GM18861 (cell line): ENCODE data around the gene CLNK.
A peak's percentile ranks its signal among the peaks of the same experiment; 100 is the strongest.
"Not testable (repeated sequence)": the region's sequence is repeated elsewhere in the genome, so short reads cannot be mapped to it uniquely, and the experiment has no call there.

Source experiments
- ATAC-seq: cut with Tn5 transposase; IDR thresholded peaks from one replicate; pipeline ENCODE4 v1.9.1; 2021; ENCODE audit not compliant: unreplicated experiment

CLNK gene

DNA sequence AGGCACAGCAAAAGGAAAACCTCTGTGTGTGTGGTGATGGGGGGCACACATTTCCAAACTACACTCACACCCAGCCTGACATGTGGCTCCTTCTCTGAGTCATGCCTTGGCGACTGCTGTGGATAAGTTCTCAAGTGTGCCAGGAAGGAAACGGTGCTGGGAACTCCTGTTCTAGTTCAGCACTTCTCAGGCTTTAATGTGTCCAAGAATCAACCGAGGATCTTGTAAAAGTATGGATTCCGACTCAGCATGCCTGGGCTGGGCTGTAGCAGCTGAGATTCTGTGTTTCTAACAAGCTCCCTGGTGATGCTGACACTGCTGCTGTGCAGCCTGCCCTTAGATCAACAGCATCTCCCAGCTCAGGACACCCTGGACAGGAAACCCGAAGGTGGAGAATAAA lies 20.2 kb downstream of the CLNK start:
- ATAC-seq = no peak

DNA sequence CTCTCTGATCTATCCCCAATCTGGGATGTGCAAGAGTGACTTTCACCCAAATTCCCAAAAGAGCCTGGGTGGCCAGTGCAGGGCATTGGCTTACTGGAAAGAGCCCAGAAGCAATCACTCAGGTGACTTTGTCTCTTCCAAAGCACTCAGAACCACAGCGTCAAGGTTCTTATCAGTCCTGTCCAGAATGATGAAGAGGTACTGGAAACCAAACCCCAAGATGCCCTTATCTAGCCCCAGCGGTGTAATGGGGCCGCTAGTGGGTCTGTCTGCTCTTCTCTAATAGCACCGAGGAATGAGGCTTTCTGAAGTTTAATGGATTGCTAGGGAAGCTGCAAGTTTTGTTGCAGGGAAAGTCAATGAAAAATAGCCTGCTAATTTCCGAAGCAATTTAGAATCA lies 21.6 kb downstream of the CLNK start:
- no peak for ATAC-seq

DNA sequence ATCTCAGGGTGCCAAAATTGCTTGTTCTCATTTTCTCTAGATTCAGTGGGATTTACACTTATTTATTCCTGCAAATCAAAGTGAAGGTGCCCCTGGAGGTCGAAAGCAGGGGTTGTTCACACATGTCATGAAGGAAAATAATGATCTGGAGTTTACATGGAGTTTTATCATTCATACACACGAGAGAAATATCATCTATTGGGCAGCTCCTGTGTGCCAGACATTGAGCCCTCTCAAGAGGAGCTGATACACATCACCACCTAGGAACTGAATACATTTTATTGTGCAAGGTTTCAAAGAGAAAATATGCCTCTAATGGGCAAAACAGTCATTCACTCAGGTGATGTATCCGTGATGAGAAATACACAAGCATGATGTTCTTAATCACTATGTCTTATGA lies 23.5 kb downstream of the CLNK start:
- ATAC-seq = no peak

DNA sequence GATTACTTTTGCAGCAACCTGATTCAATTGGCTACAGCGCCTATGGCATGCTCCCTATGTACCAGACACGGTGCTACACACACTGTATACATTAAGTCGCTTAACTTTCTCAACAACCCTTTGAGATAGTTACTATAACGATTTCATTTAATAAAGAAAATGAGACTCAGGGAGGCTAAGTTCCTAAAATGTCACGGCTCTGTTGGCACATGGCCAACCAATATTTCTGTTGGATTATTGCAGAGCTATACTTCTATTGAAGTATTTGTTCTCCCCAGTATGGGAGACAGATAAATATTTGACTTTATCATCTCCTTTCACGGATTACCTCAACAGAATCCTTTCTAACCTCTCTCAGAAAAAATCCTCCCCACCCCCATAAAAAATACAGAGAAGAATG lies 25.3 kb downstream of the CLNK start:
- ATAC-seq = no peak

DNA sequence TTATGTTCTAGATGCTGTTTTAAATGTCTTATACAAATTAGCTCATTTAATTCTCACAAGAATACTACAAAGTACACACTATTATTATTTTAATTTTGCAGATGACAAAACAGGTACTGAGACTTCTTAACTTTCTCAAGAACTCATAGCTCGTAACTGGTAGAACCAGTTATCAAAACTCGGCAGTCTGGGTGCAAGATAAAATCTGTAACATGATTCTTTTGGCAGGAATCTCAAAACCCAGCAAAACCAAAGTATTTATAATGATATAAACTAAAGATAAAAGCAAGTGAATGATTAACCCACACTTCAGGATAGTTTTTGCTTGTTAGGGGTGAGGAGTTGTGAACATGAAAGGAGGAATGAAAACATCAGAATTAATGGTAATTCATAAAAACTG lies 27.6 kb downstream of the CLNK start:
- ATAC-seq = no peak

DNA sequence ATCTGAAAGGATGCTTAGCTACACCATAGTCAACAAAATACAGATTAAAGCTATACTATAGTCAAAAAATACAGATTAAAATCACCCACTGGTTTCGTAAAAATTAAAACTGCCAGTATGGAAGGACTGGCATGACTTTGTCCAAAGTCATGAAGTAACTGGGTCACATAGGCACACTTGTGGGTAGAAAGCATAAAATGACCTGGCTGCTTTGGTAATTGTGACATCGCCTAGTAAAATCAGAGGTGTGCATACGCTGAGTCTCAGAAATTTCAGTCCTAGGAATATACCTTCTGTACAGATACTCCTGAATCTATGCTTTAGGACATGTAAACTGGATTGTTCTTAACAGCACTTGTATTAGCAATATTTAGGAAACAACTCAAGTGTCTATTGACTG lies 28.1 kb downstream of the CLNK start:
- no peak for ATAC-seq

DNA sequence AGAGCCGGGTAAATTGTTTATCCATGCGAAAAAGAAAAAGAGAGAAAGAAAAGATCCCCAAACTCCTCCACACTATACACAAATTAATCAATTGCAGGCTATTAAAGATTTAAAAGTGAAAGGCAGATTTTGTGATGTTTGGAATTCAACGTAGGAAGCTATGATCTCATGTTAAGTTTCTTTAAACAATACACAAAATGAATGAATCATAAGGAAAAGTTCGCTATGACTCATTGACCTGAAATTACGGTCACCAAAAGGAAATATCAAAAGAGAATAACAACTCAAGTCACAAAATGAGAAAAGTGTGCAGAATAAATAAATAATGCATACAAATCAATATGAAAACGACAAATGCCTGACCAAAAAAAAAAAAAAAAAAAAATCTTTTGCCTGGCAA lies 28.6 kb downstream of the CLNK start:
- peak; percentile 62 for ATAC-seq

DNA sequence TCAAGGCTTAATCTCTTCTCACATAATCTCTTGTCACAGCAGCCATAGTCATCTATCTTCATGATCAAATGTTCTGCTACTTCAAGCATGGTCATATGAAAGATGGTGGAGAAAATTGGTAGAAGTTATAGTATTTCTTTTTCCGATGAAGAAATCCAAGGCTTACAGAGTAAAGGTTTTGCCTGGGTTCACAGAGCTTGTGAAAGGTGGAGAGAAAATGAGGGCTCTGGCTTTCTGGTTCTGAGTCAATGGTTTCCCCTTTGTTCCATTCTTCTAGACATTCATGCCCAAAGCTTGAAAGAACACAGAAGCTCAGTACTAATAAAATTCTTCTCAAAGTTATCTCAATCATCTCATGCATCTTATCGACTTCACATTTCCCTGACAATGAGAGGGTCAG lies 36.1 kb downstream of the CLNK start:
- ATAC-seq = no peak

DNA sequence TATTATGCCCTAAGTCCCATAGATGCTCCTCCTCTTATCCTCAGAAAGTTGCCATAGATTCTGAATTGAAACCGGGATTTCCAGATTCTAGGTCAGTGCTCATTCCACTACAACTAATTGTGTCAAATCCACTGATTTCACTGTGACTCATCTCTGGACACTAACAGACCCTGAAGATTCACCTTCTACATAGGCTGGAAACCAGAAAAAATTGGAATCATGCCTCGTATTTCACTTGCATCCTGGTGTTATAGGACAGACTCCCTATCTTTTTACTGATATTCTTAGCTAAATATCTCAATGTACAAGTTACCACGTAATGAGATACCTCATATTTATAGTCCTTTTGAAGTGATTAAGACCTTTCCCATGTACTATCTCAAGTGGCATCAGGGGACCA lies 36.7 kb downstream of the CLNK start:
- ATAC-seq = no peak

DNA sequence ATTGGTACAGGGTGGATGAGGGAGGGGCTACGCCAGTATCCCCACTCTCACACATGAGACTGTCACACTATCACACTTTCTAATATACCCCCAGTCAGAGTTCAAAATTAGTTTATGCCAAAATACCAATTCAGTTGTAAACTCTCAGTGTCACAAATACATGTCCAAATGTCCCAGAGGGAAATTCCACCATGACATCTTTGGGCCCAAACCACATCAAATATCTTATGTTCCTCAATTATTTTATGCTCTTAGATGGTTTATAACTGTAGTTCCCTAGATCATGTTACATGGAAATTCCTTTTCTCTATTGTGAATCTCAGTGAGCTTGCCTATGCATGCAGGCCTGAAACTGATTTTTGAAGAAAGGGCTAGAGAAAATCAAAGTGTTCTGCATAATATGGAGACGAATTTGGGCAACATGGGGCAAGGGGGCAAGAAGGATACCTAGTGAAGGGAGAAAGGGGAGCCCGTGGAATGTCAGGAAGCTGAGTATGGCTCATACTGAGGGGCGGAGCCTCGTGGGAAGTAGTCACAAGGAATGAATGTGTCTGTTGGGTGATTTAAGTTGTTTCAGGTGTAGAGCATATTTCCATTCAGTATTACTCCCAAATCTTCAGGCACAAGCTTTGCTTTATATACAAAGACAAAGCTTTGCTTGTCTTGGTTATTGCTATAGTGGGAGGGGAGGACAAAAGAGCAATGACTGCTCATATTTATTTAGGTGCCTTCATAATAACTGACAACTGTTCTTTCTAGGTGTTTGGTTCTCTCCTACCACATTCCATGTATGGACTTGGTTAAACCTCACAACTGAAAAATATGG lies 40.8 kb downstream of the CLNK start:
- ATAC-seq = no peak

DNA sequence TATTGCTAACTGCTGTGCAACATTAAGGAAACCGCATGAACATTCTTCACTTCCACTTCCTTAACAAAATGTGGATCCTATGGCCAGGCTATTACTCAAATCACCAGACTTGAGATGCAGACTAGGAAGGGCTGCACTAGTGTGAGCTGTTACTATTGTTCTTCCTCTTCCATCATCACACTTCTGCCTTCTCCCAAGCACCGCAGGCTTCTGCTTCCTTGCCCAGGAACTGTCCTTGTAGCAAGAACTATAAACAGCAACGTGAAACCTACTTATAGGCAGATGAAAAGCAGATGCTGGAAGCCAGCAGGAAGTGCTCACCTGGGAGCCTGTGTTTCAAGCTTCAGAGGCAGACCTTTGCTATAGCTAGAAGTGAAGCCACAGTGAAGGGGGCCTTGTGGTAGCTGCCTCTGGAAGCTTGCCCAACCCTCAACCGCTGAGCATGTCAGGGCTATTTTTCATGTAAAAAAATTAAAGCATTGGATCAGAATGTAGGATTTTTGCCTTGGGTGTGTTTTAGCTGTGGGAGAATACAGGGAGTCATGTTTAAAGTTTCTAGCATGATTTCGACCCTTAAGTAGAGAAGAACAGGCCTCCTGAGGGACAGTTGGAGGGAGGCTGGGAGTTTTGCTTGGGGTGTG lies 43.9 kb downstream of the CLNK start:
- ATAC-seq = no peak

DNA sequence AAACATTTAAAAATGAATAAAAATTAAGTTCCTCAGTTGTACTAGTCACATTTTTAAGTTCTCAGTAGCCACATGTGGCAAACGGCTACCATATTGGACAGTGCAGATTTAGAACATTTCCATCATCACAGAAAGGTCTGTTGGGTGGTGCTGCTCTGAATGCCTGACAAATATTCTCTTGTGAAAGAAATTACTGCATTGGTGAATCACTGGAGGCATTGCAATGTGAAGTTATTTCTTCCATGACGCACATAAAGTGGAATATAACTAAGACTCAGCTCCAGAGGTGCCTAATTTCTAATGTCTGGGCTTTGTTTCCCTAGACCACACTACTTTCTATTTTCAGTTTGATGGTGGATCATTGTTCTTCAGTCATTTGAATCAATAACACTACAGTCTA lies 44.9 kb downstream of the CLNK start:
- ATAC-seq = no peak

DNA sequence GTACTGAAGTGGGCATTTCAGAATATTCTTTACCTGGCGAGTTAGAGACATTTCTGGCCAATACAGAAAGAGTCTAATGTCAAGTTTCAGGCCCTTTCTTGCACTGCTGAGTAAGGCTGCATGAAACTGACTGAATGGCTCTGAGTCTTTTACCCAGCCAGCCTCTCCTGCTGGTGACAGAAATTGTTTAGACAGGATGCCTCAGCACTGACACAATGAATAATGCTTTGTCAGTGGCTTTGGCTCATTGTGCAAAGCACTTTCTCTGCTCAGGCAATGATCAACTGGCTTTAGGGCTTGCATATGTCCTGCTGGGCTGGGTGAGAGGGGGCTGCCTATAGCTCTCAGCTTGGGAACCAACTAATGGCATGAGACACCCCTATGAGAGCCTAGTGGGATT lies 45.5 kb downstream of the CLNK start:
- ATAC-seq = no peak

DNA sequence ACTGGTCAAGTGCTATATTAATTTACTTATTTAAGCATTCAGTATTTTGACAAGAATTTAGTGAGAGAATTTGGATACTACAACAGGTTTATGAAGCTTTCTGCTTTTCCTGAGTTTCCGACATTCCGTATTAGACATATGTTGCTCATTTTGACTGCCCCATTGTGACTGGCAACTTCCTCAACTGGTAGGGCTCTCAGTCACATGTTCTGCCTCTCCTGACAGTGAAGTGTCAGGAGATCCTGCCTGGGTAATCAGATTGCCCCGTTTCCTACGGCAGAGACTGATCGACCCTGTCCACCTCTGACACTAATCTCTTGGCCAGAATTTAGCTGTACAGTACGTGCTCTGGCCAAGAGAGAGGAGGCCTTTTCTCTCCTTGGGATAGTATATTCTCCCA lies 49.5 kb downstream of the CLNK start:
- no peak for ATAC-seq

DNA sequence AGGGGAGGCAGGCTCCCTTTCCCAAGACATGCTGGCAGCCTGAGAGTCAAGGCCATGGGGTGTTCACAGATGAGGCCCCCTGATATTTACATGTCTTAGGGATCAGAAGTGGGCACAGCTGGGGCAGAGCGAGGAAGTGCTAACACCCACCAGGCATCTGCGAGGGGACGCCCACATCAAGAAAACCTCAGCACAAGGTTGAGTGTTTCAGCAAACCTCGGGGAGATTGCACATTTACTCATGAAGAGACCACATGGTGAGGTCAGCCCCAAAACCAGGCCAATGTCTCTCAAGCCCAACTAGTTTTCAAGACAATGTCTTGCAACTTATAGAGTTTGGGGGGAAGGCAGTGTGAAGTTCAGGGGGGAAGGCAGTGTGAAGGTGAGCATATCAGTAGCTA lies 55.2 kb downstream of the CLNK start:
- no peak for ATAC-seq

DNA sequence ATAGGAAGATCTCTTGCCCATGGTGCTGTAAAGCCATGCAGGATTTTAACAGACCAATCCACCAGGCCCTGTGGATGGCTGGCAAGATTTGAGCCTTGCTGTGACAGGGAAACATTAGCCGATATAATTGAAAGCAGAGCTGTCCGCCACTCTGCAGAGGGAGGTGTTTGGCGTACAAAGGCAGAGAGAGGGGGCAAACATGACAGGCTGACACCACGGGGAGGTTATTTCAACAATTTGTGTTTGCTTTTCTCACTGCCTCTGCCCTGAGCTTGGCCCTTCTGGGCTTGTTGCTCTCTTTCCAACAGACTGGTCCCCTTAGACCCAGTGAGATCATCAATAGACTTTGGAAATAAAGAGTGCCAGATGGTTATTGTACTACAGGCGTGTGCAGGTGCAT lies 59.4 kb downstream of the CLNK start:
- ATAC-seq = no peak

DNA sequence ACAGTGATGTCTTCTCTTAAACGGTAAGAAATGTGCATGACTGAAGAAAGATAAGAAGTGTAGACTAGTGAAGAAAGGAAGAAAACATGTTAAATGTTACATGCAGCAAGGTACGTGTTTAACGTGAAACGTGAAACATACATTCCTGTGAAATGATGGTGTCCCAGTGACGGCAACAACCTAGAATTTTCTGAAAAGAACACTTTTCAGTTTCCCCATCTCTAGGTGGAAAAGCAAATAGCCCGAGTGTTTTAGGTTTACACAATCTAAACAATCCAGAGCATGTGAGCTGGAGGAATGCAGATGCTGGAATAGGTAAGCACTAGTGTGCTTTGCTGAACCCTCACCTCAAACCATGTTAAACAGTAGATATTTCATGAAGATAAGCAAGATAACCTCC lies 60.7 kb downstream of the CLNK start:
- ATAC-seq = no peak

DNA sequence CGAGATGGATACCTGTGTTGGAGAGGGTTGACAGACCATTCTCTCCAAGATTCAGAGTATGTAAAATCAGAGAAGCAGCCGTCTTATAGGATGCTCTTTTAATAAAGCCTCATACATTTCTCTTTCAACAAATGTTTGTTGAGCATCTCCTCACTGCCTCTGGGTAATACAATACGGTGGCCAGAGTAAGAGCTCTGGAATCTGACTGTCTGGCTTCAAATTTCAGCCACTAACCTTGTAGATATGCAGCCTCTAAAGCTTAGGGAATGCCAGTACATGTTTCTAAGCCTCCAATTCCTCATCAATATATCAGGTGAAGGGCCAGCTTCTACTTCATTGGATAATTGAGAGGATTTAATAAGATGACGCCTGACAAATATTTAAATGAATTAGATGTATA lies 61.3 kb downstream of the CLNK start:
- ATAC-seq = no peak

DNA sequence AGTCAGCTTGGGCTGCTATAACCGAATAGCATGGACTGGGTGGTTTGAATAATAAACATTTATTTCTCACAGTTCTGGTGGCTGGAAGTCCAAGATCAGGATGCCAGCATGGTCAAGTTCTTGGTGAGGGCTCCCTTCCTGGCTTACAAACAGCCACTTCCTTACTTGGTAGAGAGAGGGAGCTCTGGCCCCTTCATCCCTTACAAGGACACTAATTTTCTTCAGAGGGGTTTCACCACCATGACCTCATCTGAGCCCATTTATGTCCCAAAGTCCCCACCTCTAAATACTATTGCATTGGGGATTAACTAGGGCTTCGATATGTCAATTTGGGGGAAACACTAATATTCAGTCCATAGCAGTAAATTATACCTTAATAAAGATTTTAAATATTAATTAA lies 61.8 kb downstream of the CLNK start:
- ATAC-seq = peak; percentile 79

DNA sequence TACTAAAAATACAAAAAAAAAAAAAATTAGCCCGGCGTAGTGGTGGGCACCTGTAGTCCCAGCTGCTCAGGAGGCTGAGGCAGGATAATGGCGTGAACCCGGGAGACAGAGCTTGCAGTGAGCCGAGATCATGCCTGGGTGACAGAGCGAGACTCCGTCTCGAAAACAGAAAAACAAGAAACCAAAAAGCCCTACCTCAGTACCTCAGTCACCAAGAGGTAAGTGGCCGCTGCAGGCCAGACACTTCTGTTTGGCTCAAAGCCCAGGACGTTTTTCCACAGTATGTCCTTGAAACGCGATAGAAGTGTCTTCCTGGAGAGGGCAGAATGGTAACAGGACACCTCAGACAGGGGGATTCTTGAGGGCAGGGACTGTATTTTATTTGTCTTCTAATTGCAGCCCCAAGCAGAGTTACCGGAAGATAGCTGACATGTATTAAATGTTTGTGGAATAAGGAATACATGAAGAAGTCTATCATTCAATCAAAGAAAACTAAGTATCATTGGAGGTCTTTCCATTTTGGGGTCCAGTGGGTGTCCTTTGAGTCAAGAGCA lies 63.6 kb downstream of the CLNK start:
- no peak for ATAC-seq

DNA sequence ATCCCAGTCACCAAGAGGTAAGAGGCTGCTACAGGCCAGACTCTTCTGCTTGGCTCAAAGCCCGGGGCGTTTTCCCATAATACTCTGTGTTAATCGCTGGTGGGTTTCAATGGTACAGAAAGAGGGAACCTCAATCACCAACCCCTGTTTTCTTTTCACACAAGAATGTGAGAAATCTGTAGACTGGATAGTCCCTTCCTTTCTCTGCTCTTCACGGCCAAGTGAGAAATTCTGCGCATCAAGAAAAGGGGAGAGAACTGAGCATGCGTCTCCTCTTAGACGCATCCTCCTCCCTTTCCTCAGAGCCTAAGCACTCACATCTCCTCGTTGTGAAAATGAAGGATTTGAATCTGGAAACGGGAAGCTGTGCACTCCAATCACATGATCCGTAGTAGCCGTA lies 64.7 kb downstream of the CLNK start:
- no peak for ATAC-seq

DNA sequence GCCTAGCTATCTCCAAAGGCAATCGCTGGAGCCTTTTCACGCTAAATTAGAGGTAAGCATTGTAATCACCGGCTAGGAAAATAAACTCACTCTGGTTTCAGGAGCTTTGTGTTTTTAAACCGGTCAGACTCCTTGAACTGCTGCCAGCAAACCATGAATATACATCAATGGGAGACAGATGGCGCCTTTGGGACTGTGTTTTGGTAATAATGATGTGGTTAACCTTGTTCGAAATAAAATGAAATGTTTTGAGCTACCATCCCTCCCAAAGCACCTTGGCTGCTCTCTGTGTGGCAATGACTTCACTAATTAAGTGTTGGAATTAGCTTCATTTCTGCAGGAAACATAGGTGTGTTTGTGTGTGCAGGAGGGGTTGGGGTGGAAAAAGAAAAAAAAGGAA lies 65.3 kb downstream of the CLNK start:
- ATAC-seq = no peak

DNA sequence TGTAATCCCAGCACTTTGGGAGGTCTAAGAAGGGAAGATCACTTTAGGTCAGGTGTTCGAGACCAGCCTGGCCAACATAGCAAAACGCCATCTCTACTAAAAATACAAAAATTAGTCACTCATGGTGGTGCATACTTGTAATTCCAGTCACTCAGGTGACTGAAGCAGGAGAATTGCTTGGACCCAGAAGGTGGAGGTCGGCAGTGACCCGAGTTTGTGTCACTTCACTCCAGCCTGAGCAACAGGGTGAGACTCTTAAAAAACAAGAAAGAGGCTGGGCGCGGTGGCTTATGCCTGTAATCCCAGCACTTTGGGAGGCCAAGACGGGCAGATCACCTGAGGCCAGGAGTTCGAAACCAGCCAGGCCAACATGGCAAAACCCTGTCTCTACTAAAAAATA lies 69.6 kb downstream of the CLNK start:
- ATAC-seq = not testable (repeated sequence)
